Measurements from ENCODE around the gene VWF.
"Not testable (repeated sequence)": the region's sequence is repeated elsewhere in the genome, so short reads cannot be mapped to it uniquely, and the experiment has no call there.

Gene VWF

DNA sequence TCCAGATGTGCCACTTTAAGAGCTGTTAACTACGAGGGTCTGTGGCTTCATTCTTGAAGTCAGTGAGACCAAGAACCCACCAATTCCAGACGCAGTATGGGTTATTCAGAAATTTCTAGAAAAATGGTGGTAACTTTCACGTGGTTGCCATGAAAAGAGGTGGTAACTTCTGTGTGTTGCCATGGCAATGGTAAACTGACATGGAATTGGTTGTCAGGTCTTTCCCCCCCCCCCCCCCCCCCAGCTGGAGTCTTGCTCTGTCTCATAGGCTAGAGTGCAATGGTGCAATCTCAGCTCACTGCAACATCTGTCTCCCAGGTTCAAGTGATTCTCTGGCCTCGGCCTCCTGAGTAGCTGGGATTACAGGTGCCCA is 18.8 kb upstream of the VWF start:
- no peak for TF ChIP-seq CTCF (IDR thresholded peaks at IDR 0.05; ENCODE audit: low read depth, low read length)
- no peak for DNase-seq (ENCODE audit: low read depth in 2 of 2)
- H3K4me3 ChIP-seq (replicated peaks in 1 of 2; ENCODE audit: low read depth in 2 of 2, low read length in 2 of 2) = no peak overlapping the region

GRCh38 chr12:6142368-6143302 is 18.2 kb upstream of the VWF start:
- not testable (repeated sequence) for H3K4me3 ChIP-seq (replicated peaks in 1 of 2; ENCODE audit: low read depth in 2 of 2, low read length in 2 of 2); DNase-seq (ENCODE audit: low read depth in 2 of 2)

GRCh38 chr12:6141731-6142367 is 17.4 kb upstream of the VWF start:
- not testable (repeated sequence) for H3K4me3 ChIP-seq (replicated peaks in 1 of 2; ENCODE audit: low read depth in 2 of 2, low read length in 2 of 2); DNase-seq (ENCODE audit: low read depth in 2 of 2)

DNA sequence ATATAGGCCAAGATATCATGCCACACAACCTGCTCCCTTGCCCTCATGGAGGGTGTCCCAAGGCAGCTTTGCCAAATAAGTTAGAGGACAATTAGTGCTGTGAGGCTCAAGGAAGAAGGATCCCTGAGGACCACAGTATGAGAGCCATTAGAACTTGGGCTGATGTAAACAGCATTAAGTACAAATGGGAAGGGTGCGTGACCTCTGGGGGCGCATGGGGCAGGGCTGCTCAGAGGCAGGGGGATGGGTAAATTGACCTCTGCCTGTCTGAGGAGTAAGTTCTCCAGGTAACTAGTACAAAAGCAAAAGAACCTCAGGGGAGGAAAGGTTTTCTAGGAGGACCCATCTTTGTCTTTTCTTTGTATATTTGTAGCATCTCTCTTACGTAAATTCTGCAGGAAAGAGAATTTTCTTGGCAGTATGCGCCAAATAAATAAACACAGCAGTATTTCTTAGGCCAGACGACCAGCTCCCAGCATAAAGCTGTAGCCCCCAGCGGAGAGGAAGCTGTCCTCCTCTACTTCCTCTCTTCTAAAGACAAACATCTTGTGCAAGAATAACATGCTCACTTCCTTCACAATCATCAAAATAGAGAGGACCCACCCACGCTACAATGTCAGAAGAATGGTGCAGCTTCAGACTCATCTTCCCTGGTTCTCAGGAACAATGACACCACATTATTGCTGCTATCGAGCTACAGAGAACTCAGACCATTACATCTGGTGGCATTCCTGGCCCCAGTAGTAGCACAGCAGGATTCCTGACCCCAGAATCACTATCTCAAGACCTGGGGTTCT is 16.4 kb upstream of the VWF start:
- peak; percentile 78 to 82 for DNase-seq (ENCODE audit: low read depth in 2 of 2)
- no peak for TF ChIP-seq CTCF (IDR thresholded peaks at IDR 0.05; ENCODE audit: low read depth, low read length)
- no peak overlapping the region for H3K4me3 ChIP-seq (replicated peaks in 1 of 2; ENCODE audit: low read depth in 2 of 2, low read length in 2 of 2)

- no peak for TF ChIP-seq CTCF (IDR thresholded peaks at IDR 0.05; ENCODE audit: low read depth, low read length)
- no peak overlapping the region for H3K4me3 ChIP-seq (replicated peaks in 1 of 2; ENCODE audit: low read depth in 2 of 2, low read length in 2 of 2)
- peak; percentile 39 to 79 for DNase-seq (ENCODE audit: low read depth in 2 of 2)
Measured at GRCh38 chr12:6135071-6135470, 10.6 kb upstream of the VWF start.

GRCh38 chr12:6133642-6134041 is 9.2 kb upstream of the VWF start:
- TF ChIP-seq CTCF (IDR thresholded peaks at IDR 0.05; ENCODE audit: low read depth, low read length) = no peak
- DNase-seq (ENCODE audit: low read depth in 2 of 2) = no peak
- H3K4me3 ChIP-seq (replicated peaks in 1 of 2; ENCODE audit: low read depth in 2 of 2, low read length in 2 of 2) = no peak overlapping the region

- no peak for TF ChIP-seq CTCF (IDR thresholded peaks at IDR 0.05; ENCODE audit: low read depth, low read length)
- H3K4me3 ChIP-seq (replicated peaks in 1 of 2; ENCODE audit: low read depth in 2 of 2, low read length in 2 of 2) = no peak overlapping the region
- no peak for DNase-seq (ENCODE audit: low read depth in 2 of 2)
Measured at GRCh38 chr12:6132496-6132895, 8.0 kb upstream of the VWF start.
